Colonic mucosa (tissue), 4 donors: ENCODE results near the gene EVC. TPM values are rescaled to one million over a fixed set of nuclear protein-coding genes. Genes with fewer than 3 reads are reported as not detected.

ENCODE experiments used
- DNase-seq: peaks from one replicate; pipeline ENCODE4 v3.0.0-alpha.2; 2020
- H3K27ac ChIP-seq: fragments of 200-600 bp; one replicate; pipeline ENCODE4 v1.8.0; 2021
- H3K27me3 ChIP-seq: fragments of 200-600 bp; one replicate; pipeline ENCODE4 v1.8.0; 2021
- H3K36me3 ChIP-seq: fragments of 200-600 bp; one replicate; pipeline ENCODE4 v1.8.0; 2021
- H3K4me1 ChIP-seq: fragments of 200-600 bp; one replicate; pipeline ENCODE4 v1.8.0; 2021; ENCODE audit warnings: mild to moderate bottlenecking
- H3K4me3 ChIP-seq: fragments of 200-600 bp; one replicate; pipeline ENCODE4 v1.8.0; 2021
- H3K9ac ChIP-seq, 2 donors: one replicate each; pipeline ENCODE4 v1.7.0; 2013; ENCODE audit warnings: control low read depth in 2 of 2, low read depth in 2 of 2, low read length in 2 of 2
- H3K9me3 ChIP-seq: fragments of 200-600 bp; one replicate; pipeline ENCODE4 v1.8.0; 2021
- intact Hi-C: fragments of 100-400 bp; cut with DNase I; formaldehyde crosslinking; loops from one replicate; pipeline ENCODE4 v1.14.1; 2022
- total RNA-seq, 2 donors: library from RNA; stranded (reverse); fragmentation: NEBNext Ultra II Directional in 1 of 2; extraction: Animal tissue kit (Norgen Biotek cat#: 25700) in 1 of 2; gene quantifications; one replicate each; pipeline ENCODE4 v1.2.1, GENCODE V29; 2021
- TF ChIP-seq, protein P1 (sequence below): fragments of 200-600 bp; IDR thresholded peaks from one replicate; pipeline ENCODE4 v1.8.0; 2022; ENCODE audit warnings: antibody characterized with exemption, mild to moderate bottlenecking
- donor health status: healthy.
- donor health status: DM: no; HTN: no; CAD: no.
- donor health status: DM: no; HTN: no; CAD: no.

EVC gene
- total RNA-seq, 2 donors from 2014 or later, result 1.1 to 4.1 TPM

DNA sequence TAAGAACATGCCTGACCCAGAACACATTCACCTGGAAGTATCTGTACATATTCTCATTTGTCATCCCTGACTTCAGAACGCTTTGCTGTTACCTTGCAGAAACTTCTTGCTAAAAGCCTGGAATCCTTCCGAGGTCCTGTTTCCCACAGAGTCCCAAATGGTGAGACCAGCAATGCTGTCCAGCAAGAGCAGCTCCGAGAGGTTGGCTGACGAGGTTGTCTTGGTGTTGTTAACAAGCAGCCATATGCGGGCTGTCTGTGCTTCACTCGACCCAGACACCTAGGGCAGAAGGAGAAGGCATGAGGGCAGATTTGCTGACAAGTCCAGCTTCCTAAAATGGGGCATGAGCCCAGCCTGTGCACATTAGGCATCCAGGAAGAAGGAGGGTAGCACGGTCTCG, 21.9 kb upstream of the EVC start:
- H3K4me3 ChIP-seq, result no peak overlapping the region
- no peak for DNase-seq
- H3K36me3 ChIP-seq, result no peaks in the 10 kb centered on the region
- H3K9ac ChIP-seq, result no peak overlapping the region
- intact Hi-C loops, result no loop called here
- TF ChIP-seq, protein P1, sequence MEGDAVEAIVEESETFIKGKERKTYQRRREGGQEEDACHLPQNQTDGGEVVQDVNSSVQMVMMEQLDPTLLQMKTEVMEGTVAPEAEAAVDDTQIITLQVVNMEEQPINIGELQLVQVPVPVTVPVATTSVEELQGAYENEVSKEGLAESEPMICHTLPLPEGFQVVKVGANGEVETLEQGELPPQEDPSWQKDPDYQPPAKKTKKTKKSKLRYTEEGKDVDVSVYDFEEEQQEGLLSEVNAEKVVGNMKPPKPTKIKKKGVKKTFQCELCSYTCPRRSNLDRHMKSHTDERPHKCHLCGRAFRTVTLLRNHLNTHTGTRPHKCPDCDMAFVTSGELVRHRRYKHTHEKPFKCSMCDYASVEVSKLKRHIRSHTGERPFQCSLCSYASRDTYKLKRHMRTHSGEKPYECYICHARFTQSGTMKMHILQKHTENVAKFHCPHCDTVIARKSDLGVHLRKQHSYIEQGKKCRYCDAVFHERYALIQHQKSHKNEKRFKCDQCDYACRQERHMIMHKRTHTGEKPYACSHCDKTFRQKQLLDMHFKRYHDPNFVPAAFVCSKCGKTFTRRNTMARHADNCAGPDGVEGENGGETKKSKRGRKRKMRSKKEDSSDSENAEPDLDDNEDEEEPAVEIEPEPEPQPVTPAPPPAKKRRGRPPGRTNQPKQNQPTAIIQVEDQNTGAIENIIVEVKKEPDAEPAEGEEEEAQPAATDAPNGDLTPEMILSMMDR, result no peak
- H3K4me1 ChIP-seq, result no peaks in the 10 kb centered on the region
- H3K9me3 ChIP-seq, result no peaks in the 10 kb centered on the region
- H3K27me3 ChIP-seq, result no peaks in the 10 kb centered on the region
- no peak overlapping the region for H3K27ac ChIP-seq

DNA sequence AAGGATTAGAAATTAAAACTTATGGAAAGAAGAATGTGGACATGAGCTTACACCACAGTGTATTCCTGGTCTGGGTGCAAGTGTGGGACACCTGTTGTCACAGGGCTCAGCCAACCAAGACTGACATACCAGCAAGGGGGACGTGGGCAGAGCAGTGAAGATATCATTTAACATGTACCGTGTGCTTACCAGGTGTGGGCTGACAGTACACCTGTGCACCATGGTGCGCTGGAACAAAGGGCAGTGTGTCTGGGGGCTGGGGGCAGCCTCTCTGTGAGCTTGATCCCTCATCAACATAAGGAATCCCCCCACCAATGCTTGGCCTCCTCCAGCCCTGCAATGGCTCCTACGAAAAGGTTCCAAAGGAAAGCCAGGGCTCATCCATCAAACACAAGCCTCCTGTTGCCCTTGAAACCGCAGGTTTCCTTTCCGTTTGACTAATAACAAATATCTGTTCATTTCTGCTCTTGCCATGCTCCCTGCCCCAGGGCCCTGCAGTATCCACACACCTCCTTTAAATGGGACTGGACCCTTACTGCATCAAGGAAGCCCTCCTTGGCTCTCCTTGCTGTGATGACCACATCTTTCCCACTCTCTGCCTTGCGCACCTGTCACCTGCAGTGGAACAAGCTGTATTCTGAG, 19.4 kb upstream of the EVC start:
- intact Hi-C loops, result no loop called here

DNA sequence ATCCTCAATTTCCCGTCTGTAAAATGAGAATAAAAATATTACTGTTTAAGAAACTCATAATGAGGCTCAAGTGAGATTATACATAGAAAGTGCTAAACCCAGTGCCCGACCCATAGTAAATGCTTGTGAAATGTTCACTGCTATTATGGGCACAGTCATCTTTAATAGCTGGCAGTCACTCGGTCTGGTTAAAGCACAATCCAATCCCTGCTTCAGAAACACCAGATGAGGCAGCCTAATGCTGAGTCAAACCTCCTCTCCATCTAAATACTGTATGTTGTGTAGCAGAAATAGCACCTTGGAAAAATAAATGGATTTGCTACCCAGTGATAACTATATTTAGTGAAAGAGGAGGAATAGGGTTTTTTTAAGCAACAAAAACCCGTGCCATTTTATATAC, 17.1 kb upstream of the EVC start:
- Histone ChIP-seq H3K27me3 (no peaks in the 10 kb centered on the region), H3K9ac (no peak overlapping the region), H3K4me1 (no peaks in the 10 kb centered on the region), H3K4me3 (no peak overlapping the region), H3K9me3 (no peaks in the 10 kb centered on the region), H3K27ac (no peak overlapping the region), H3K36me3 (no peaks in the 10 kb centered on the region)
- intact Hi-C loops, result no loop called here
- DNase-seq, result no peak
- TF ChIP-seq, protein P1, result no peak

More for the DNA sequence above, 19.4 kb upstream of the EVC start:
- Histone ChIP-seq H3K27me3 (no peaks in the 10 kb centered on the region), H3K4me1 (no peaks in the 10 kb centered on the region), H3K9me3 (no peaks in the 10 kb centered on the region), H3K9ac (no peak overlapping the region), H3K27ac (no peak overlapping the region), H3K36me3 (no peaks in the 10 kb centered on the region), H3K4me3 (no peak overlapping the region)
- no peak for DNase-seq
- TF ChIP-seq, protein P1, result no peak

DNA sequence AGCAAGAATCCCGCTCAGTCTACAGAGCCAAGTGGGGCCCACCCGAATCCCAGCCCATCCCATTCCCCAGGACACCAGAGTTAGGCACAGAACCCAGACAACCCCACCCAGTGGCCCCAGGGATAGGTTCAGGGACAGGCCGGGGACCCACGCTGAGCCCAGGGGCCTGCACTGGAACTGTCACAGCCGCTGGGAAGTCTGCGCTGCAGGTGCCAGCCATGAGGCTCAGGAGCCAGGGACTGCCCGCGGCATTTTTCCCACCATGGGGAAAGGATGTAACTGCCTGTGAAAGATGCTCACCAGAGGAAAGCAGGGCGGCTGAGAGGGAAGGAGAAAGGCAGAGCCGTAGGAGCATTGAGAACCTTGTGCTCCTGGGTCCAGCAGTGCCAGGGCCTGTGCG, 14.7 kb upstream of the EVC start:
- Histone ChIP-seq H3K27me3 (no peaks in the 10 kb centered on the region), H3K36me3 (no peaks in the 10 kb centered on the region), H3K4me3 (no peak overlapping the region), H3K9ac (no peak overlapping the region), H3K27ac (no peak overlapping the region), H3K4me1 (no peaks in the 10 kb centered on the region), H3K9me3 (no peaks in the 10 kb centered on the region)
- TF ChIP-seq, protein P1, result no peak
- intact Hi-C loops, result no loop called here
- DNase-seq, result no peak

DNA sequence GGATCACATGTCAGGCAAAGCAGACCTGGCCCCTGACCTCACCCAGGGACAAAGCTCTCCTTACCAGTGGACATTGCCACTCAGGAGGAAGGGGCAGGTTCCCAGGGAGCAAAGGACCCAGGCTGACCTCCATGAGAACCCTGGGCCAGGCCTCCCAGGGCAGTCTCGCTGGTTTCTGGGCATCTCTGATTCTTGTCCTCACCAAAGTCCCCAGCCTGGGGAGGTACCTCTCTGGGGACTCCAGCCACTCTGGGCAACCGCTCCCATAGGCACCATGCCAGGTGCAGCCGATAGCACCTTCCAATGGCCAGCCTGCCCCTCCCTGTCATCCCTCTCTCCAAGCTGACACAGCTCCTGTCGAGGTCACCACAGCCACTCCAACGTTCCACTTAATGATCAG, 10.5 kb upstream of the EVC start:
- Histone ChIP-seq H3K4me1 (no peaks in the 10 kb centered on the region), H3K9me3 (no peaks in the 10 kb centered on the region), H3K36me3 (no peaks in the 10 kb centered on the region), H3K27ac (no peak overlapping the region), H3K27me3 (no peaks in the 10 kb centered on the region), H3K9ac (no peak overlapping the region), H3K4me3 (no peak overlapping the region)
- TF ChIP-seq, protein P1, result no peak
- intact Hi-C loops, result no loop called here
- no peak for DNase-seq
